ENCODE measurements around the gene IL26.

The IL26 gene

GRCh38 chr12:68225576-68226476 is at the start of gene IL26:
TSS of gene IL26 (minus strand) at chr12:68225810. CDS start at chr12:68225756, 54 bp downstream.
- in situ Hi-C loops (cut with MboI; ENCODE audit: low sequenced_read_pairs, unreplicated experiment), result no loop called here
- TF ChIP-seq CTCF (IDR thresholded peaks at IDR 0.05; ENCODE audit: borderline replicate concordance, control extremely low read depth, extremely low read depth, insufficient read depth, missing control alignments), result no peak
- DNase-seq (ENCODE audit: low spot score), result no peak

- in situ Hi-C loops (cut with MboI; ENCODE audit: low sequenced_read_pairs, unreplicated experiment), result no loop called here
- no peak for DNase-seq (ENCODE audit: low spot score)
- no peak for TF ChIP-seq CTCF (IDR thresholded peaks at IDR 0.05; ENCODE audit: borderline replicate concordance, control extremely low read depth, extremely low read depth, insufficient read depth, missing control alignments)
Observed at GRCh38 chr12:68272732-68273131, 47.1 kb upstream of the IL26 start.

- in situ Hi-C loops (cut with MboI; ENCODE audit: low sequenced_read_pairs, unreplicated experiment), result no loop called here
- no peak for TF ChIP-seq CTCF (IDR thresholded peaks at IDR 0.05; ENCODE audit: borderline replicate concordance, control extremely low read depth, extremely low read depth, insufficient read depth, missing control alignments)
- DNase-seq (ENCODE audit: low spot score), result no peak
Observed at GRCh38 chr12:68271346-68271745, 45.7 kb upstream of the IL26 start.

DNA sequence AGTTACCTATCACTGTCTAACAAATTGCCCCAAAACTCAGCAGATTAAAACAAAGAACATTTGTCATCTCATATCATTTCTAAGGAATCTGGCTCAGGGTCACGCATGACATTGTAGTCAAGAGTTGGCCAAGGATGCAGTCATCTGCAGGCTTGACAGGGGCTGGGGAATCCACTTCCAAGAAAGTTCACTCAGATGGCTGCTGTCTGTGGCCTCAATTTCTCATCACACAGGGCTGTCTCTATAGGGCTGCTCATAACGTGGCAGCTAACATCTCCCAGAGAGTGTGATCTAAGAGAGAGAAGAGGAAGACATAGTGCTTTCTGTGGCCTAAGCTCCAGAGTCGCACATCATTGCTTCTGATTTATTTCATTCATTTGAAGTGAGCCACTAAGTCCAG is 44.7 kb upstream of the IL26 start:
- TF ChIP-seq CTCF (IDR thresholded peaks at IDR 0.05; ENCODE audit: borderline replicate concordance, control extremely low read depth, extremely low read depth, insufficient read depth, missing control alignments), result no peak
- in situ Hi-C loops (cut with MboI; ENCODE audit: low sequenced_read_pairs, unreplicated experiment), result no loop called here
- DNase-seq (ENCODE audit: low spot score), result no peak

- in situ Hi-C loops (cut with MboI; ENCODE audit: low sequenced_read_pairs, unreplicated experiment), result no loop called here
- TF ChIP-seq CTCF (IDR thresholded peaks at IDR 0.05; ENCODE audit: borderline replicate concordance, control extremely low read depth, extremely low read depth, insufficient read depth, missing control alignments), result no peak
- DNase-seq (ENCODE audit: low spot score), result no peak
Observed at GRCh38 chr12:68269779-68270178, 44.2 kb upstream of the IL26 start.

DNA sequence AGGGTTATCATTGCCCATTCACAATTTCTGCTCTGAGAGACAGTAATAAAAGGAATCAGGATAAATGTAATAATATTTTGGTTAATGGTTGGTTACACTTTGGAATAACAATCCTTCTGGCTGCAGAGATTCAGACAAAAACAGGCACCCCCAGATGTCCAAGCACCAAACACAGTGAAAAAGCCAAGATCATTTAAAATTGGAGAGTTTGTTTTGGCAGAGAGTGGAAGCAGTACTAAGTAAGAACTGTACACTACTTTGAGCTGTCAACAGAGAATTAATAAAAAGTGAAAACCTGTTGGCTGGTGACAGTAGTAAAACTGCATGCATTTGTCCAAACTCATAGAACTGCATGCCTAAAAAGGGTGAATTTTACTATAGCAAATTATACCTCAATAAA is 43.4 kb upstream of the IL26 start:
- DNase-seq (ENCODE audit: low spot score), result no peak
- TF ChIP-seq CTCF (IDR thresholded peaks at IDR 0.05; ENCODE audit: borderline replicate concordance, control extremely low read depth, extremely low read depth, insufficient read depth, missing control alignments), result no peak
- in situ Hi-C loops (cut with MboI; ENCODE audit: low sequenced_read_pairs, unreplicated experiment), result no loop called here

Data from GM13976 (cell line).